NCI-H2081 treated with DMSO at 0.1 percent for 48 hours (cell line): ENCODE data around the gene RHCG.
"Not testable (repeated sequence)": the region's sequence is repeated elsewhere in the genome, so short reads cannot be mapped to it uniquely, and the experiment has no call there.

ENCODE experiments used
- DNase-seq: peaks from one replicate; lab custom pipeline; 2025; lab: John Stamatoyannopoulos, UW

RHCG gene

DNA sequence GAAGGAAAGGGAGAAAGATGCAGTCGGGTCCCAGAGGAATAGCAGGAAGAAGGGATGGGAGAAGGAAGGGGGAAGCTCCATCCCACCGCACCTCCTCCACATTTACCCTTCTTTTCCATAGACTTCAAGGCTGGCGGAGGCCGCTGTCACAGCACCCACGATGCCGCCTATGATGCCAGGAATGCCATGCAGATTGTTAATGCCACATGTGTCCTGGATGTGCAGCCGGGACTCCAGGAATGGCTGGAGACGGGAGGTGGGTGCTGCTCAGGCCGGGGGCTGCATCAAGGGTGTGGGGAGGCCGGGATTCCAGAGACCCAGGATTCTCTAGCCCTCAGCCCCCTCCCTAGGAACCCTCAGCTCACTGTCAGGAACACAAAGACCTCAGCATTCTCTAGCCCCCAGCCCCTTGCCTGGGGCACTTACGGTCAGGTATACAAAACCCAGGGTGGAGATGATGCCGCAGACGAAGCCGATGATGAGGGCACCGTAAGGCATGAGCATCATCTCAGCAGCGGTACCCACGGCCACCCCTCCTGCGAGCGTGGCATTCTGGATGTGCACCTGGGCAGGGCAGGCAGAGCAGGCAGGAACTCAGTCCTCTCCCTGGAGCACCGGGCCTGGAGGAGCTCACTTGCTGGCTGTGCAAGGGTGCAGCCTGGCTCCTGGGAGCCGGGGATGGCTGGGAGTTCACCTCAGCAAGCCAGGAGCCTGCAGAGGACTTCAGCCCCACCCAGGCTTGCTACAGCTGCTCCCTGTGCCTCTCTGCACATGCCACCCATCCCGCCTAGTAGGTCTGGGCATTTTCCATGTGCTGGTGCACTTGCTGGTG lies 18.8 kb downstream of the RHCG start:
- DNase-seq: no peak

DNA sequence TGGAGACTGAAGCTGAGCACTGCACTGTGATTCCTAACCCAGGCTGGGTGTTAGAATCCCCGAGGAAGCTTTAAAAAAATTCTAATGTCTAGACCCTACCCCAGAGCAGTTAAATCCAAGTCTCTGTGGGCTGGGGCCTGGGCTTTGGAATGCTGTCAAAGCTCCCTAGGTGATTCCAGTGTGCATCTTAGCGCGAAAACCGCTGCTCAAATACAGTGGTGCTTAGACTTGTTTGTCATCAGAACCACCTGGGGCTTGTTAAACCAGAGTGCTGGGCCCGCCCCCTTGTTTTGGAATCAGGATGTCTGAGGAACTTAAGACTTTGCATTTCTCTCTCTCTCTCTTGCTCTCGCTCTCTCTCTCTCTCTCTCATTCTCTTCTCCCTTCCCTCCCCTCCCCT lies 20.7 kb downstream of the RHCG start:
- no peak for DNase-seq

DNA sequence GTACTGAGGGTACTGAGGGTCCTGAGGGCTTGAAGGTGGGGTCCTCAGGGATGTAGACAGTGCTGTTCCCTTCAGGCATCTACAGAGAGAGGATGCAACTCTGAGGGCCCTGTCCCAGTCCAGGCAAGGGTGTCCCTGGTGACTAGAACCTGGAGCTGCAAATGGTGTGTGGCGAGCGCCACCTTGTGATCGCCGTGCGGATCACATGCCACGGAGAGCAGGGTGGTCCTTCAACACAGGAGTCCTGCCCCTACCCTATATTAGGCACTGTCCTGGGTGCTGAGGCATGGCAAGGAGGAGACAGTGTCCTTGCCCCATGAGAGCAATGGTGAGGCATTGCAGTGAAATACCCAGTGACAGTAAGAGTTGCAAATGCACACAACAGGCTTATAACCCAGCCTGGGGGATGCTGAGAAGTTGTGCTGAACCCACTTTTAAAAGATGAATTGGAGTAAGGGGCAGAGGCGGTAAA lies 23.6 kb downstream of the RHCG start:
- no peak for DNase-seq

DNA sequence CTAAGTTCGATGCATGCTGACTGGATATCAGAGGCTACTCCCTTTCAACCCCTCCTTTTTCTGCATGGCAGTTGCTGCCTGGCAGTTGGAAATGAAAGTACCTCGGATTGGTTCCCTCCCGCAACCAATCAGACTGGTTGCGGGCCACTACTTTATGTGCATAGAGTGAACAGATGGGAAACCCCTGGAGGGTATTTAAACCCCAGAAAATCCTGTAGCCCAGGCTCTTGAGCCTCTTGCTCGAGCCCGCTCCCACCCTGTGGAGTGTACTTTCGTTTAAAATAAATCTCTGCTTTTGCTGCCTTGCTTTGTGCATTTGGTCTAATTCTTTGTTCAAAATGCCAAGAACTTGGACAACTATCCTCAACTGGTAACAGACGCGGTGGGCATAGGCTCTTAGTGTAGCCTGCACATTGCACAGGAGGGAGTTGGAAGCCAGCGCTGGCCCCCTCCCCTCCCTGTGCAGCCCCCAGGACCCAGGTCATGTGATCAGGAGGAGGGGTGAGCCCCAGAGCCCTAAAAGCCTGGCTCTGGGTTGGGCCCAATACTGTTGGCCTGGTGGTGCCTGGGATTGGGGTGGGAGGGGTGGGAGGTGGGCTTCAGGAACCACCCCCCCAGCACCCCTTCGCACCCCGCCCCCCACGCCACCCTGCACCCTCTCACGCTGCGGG lies 26.8 kb downstream of the RHCG start:
- DNase-seq: peak; percentile 6

DNA sequence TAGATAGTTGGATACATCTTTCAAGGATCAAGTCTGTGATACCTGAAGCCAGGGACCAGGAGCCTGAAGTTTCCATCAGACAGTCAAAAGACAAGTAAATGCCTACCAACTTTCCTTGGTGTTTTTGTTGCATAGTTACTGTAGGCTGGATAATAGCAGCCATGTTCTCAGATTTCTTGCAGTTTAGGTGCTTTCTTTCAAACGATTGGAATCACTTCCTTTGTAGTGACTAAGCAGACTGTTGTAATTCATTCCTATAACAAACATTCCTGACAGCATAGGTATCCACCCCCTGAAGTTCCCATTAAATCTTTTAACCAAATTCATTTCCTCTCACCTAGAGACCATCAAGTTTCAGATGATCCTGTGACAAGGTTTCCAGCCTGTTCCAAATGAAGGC lies 27.6 kb downstream of the RHCG start:
- DNase-seq: not testable (repeated sequence)

DNA sequence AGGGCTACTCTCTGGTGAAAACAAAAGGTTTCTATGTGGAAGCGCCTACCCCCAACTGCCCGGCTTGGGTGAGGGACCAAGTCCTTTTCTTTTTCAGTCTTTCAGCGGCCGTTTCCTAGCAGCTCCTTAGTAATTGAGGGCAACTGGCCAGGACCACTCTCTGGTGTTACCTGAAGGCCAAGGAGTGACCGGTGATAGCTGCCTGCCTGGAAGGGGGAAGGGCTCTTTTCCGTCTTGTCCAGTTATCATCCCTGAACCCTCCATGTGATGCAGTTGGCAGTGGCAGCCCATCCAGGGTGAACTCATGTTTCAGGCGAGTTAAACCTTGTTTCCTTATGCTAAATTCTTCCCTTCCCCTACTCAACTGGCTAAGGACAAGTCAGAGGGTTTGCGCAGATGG lies 33.3 kb downstream of the RHCG start:
- DNase-seq: no peak

DNA sequence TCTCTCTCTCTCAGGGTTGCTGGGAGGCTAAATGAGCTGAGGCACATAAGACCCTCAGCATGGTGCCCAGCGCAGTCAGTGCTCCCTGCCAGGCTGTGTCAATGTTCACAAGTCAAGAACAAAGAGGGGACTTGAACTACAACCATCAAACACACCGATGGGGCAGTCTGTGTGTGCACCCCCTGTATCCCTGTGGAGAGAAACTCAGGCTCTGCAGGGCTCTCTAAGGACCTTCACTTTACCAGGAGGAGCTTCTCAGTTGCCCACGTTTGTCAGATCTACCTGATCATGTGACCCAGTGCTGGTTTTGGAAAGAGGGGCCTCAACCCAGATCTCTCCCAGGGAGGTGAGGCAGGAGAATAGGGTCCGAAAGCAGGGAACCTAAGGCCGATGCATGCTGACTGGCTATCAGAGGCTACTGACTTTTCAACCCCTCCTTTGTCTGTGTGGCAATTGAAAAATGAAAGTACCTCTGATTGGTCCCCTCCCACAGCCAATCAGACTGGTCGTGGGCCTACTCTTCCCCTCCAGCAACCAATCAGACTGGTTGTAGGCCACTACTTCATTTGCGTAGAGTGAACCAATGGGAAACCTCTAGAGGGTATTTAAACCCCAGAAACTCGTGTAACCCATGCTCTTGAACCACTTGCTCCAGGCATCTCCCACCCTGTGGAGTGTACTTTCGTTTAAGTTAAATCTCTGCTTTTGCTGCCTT lies 34.0 kb downstream of the RHCG start:
- no peak for DNase-seq

DNA sequence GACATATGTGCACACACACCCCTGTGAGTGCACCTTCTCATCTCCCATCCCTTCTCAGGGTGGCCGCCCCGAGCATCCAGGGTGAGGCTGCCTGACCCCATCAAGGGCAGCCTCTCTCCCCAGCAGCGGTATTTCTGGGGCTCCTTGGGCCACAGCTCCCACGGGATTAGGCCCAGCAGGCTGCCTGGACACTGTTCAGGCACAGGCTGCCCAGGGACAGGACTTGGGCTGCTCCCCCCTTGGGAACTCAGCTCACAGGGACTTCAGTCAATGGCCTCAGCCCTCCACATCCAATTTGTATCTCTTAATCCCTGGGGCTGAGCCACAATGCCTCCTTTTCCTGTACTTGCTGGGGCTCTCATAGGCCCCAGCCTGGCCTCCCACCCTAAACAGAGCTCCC lies 35.0 kb downstream of the RHCG start:
- DNase-seq: no peak

DNA sequence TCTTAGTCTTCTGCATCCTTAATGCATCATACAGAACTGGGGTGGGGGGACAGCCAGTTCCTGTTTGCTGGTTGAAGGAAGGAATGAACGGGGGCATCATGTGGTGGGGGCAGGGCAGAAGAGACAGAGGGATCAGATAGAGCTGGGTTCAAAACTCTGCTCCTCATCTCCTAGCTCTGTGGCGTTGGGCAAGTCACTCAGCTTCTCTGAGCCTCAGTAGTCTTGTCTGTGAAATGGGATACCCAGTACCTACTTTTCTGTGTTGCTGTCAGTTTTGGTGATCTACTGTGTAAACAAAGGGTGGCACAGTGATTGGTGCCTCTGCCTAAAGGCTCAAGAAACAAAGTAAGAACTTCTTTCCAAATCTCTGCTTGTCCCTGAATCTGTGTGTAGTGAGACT lies 36.3 kb downstream of the RHCG start:
- DNase-seq: no peak

DNA sequence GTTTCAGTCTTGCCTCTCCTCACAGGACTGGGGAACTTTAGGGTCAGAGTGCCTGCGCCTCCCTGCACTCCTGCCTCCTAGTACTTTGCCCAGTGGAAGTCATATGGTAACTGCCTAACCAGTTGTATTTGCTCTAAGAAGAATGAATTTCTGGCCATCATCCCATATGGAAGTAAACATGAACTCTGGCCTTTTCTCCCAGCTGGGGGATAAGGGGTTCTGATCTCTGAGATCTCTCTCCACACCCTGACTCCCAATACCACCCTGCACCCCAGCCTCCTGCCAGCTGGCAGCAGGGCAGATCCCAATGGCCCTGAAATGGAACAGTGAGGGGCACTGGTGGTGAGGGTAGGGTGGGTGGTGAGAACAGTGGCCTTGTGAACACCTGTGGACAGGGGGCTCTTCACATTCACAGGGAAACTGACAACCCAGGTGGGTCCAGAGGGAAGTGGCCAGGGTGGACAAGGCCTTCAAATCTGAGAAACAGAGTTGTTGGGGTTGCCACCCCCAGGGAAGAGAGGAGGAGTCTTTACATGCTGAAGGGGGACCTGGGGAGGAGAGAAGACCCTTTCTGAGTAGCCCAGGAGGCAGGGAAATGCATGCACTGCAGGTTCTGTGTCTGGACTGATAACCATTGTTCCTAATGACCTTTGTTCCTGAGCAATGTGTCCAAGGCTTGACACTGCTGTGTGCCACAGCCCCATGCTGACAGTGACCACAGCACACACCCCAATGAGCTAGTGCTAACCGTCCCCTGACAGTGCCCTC lies 36.9 kb downstream of the RHCG start:
- DNase-seq: no peak

DNA sequence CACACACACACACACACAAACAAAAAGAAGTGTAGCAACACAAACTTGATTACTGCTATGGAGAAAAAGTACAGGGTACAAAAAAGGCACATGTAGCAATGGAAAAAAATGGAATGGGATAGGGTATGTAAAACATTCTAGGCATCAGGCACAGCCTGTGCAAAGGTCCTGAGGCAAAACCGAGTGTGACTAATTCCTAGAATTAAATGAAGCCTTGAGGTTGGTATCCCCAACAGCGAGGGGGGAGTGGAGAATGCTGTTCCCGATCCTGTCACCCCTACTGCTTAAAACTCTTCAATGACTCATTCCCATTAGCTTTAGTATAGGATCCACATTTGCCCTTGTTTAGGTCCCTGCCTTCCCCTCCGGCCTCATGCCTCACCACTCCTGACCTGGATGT lies 37.9 kb downstream of the RHCG start:
- no peak for DNase-seq

DNA sequence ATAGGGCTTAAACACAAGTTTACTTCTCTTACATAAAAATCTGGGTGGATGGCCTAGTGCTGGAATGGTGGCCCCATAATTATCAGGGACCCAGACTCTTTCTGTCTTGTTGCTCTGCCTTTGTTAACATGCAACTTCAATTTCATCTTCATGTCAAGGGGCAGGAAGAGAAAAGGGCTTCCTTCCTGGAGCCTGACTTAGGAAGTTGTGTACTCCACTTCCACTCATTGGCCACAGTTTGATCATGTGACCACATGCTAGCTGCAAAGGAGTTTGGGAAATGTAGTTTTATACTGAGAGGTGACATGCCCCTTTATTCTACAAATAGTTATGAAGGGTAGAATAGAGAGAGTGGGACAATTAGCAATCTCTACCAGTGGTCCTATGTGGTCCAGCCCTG lies 39.3 kb downstream of the RHCG start:
- no peak for DNase-seq

DNA sequence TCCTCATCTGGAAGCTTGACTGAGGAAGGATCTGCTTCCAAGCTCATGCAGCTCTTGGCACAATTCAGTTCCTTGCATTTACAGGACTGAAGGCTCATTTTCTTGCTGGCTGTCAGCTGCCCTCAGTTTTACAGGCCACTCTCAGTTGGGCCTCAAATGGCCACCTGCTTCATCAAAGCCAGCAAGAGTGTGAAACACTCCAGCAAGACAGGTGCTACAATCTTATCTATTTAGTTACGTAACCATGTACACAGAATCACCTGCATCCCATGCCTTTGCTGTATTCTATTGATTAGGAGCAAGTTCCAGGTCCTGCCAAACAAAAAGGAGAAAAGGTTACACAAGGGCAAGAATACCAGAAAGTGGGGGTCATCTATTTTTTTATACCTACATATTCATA lies 40.8 kb downstream of the RHCG start:
- DNase-seq: no peak

DNA sequence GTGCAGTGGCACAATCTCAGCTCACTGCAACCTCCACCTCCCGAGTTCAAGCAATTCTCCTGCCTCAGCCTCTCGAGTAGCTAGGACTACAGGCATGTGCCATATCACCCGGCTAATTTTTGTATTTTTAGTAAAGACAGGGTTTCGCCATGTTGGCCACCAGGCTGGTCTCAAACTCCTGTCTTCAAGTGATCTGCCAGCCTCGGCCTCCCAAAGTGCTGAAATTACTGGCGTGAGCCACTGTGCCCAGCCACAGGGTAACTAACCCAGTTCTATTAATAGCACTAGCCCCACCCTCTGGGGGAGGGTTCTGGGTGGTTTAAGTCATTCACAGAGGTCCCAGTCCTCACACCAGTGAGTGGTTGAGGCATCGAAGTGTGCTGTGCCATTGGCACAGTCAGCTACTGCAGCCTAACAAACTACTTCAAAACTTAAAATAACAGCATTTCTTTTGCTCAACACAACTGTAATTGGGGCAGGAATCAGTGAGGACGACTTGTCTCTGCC lies 44.0 kb downstream of the RHCG start:
- DNase-seq: no peak

DNA sequence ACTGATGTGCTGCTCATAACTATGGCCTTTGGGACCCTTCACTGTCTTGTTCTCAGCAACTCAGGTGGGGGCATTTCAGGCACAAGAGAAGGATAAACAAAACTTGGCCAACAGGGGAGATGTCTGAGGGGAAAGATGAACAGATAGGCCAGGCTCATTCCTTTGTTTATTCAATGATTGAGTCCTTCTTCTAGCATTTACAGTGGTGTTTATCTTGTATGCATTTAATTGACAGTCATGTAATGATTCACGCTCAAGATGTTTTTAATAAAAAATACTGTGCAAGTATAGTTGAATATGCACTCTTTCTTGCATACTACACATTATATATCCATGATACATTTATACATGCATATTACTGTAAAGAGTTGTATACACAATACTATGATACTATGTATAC lies 44.5 kb downstream of the RHCG start:
- no peak for DNase-seq

DNA sequence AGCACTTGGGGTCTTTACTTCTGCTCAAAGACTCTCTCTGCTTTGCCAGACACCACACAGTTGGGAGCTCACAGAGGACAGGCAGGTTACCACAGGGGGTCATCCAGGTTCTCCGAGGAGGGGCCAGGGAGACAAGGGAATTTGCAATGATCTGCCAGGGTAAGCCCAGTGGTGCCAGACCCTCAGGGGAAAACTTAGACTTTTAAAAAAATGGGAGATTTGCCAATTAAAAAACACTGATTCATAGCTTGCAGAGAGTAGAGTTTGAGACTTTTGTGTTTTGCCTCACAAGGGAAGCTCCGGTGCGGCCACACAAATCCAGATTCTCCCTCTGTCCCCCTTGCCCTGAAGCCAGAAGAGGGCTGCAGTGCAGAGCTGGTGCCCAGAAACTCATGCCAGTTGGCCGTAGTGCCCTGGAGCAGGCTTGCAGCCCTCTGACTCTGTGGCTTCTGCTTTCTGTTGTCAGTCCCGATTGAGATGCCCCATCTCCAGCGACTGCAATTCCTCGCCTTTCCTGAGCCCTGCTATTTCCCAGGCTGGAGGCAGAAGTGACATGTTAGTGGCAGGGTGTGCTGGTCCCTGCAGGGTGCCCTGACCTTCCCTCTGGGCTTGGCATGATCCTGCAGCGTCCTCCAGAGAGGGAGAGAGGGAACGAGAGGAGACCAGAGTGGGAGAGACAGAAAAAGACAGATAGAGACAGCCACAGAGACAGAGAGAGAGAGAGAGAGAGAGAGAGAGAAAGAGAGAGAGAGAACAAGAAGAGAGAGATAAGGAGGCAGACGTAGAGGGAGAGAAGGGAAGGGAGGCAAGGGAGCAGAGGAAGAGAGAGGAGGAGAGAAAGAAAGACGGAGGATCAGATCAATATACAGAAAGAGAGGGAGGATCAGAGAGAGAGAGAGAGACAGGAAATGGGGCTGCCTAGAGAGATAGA lies 46.0 kb downstream of the RHCG start:
- no peak for DNase-seq

DNA sequence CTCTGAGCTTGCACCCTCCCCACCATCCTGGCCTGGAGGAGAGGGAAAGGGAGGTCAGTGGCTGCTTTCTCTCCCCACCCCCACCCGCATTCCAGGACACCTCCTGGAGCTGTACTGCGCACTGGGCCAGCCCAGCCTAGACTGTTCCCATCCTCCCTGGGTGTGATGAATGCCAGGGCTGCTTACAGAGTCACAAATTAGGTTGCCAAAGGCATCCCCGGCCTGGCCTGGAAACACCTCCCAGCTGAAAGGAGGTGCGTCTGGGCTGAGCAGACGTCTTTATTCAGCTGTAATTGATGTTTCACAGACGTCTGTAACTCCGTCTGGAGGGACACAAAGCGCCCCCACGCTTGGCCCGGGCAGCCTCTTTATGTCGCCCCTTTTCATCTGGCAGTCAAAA lies 47.6 kb downstream of the RHCG start:
- no peak for DNase-seq

DNA sequence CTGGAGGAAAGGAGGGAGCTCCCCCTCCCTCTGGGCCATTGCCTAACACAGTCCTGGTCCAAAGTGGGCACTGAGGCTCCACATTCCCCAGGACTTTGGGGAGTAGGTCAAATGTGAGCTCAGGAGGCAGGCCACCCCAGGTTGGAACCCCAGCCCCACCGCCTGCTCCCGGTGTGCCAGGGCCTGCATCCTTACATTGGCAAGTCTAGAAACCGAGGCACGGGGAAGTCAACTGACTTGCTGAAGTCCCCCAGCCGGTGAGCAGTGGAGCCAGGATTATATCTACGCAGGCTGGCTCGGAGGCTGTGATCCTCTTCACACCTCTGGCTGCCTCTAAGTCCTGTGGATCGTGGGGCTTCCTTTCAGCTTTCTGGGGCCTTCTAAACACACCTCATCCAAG lies 48.7 kb downstream of the RHCG start:
- no peak for DNase-seq

DNA sequence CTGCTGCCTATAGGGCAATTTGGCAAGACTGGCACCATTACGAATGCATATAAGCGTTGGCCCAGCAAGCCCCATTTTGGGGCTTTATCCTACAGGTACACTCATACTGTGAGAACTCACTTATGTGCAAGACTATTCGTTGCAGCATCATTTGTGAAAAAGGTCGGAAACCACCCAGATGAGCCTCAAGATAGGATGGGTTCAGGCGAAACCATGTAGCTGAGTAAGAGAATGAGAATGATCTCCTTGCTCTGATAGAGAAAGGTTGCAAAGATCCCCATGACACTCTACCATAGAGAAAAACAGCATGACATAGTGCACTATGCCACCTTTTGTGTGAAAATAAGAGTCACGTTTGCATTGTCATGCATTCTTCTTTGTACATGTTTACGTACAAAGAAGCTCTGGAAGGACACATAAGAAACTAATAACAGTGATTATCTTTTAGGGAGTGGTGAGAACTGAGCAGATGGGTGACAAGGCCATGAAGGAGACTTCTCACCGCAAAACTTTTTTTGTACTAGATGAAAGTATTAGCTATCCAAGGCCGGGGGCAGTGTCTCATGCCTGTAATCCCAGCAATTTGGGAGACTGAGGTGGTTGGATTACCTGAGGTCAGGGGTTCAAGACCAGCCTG lies 50.0 kb downstream of the RHCG start:
- no peak for DNase-seq

DNA sequence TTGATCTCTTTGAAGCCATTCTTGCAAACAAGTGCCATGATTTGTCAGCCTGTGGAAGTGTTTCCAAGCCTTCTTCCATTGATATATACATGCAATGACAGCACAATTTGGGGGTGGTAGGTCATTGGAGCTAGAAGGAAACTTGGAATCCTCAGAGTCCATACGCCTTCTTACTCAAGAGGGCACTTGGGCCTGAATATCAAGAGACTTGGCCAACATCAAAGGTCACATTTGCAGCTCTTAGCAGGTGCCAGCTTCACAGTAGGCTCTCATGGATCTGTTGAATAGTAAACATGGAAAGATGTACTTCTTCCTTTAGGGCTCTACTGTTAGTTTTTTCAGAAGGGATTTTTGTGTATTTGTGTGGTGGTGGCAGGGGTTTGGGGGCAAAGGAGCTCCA lies 50.9 kb downstream of the RHCG start:
- no peak for DNase-seq
